IPS DF 4.7 (cell line): ENCODE results near the gene EFHD2.
"Not testable (repeated sequence)": the region's sequence is repeated elsewhere in the genome, so short reads cannot be mapped to it uniquely, and the experiment has no call there.

Experiments
- DNase-seq: peaks from one replicate; pipeline ENCODE4 v3.0.0-alpha.2; 2013; ENCODE audit warnings: low spot score; ENCODE audit errors: extremely low read depth

Gene EFHD2

DNA sequence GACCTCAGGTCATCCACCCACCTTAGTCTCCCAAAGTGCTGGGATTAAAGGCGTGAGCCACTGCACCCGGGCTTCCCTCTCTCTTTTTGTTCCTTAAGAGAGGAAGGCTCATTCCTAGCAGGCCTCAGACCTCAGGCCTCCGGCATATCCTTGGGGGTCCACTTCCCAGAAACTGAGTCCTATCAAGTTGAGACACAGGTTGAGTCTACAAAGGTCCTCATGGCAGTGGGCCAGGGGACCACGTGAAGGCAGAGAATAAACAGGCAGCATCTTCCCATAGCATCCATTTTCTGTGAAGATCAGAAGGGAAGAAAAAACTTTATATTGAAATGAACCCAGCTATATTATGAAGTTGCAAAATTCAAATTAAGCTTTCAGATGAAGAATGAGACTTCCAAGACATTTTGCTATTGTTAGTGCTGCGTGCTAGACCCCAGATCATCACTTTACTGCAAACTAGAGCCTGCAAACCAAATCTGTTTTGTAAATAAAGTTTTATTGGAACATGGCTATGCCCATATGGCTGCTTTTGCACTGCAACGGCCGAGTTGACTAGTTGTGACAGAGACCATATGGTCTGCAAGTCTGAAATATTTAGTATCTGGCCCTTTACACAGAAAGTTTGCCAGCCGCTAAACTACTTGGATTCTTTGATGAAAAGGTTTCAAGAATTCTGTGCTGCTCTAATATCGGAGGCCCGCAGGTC lies 43.3 kb downstream of the EFHD2 start:
- no peak for DNase-seq

DNA sequence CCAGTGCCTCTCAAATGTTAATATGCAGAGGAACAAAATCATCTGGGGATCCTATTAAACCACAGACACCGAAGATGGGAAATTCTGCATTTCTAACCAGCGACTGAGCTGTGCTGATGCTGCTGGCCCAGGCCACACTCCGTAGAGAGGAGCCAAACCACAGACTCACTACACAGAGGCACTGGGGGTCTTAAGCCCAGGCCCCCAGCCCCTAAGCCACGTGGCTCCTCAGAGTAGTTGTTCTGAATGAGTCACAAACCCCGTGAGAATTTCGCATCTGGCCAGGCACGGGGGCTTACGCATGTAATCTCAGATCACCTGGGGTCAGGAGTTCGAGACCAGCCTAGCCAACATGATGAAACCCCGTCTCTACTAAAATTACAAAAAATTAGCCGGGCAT lies 44.0 kb downstream of the EFHD2 start:
- no peak for DNase-seq

DNA sequence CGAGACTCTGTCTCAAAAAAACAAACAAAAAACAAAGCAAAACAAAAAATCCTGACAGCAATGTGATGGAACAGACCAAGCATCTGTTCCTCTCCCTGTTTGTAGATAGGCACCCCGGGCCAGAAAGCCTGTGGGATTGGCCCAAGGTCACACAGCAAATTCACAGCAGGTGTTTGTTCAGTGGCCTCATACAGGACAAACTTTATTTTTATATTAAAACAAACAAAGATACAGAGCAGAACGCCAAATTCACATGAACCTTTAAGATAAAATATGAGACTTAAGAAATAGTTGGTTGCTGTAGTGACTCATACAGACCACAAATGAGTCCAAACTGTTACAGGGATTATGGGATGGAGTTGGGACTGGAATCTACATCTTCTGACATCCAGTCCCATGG lies 44.6 kb downstream of the EFHD2 start:
- no peak for DNase-seq

DNA sequence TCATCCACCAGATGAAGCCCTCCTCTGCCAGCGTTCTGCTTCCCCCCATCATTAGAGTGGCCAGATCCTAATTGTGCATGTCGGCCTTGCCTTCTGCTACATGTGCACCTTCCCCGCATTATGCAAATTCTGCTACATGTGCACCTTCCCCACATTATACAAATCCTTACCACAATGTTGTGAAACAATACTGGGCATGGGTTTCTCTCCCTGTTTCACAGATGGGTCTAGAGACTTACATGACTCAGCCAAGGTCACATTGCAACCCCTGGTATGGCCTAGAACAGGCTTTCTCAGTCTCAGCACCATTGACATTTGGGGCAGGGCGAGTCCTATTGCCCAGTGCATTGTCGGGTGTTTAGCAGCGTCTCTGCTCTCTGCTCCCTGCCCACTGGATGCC lies 45.8 kb downstream of the EFHD2 start:
- no peak for DNase-seq

DNA sequence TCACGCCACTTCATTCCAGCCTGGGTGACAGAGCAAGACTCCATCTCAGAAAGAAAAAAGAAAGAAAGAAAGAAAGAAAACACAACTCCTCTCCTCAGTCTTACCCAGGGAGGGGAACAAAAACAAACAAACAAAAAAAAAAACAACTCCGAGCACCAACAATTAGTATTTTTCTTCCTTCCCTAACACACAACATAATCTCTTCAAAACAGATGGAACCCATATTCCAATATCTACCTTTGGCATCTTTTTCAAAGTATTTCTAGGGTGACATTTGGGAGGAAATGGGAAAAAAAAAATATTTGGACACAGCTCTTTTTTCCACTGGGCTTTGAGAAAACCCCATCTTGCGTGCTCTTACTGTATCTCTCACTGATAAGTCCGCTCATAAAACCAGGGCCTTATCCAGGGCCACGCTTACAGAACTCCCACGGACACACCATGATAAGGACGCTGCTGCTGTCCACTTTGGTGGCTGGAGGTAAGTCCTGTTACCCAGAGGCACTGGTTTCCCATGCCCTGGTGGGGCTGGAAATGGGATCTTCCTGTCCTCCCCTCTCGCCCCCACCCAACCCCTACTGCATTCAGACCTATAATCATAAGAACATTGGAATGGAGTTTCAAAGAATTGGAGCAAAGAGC lies 46.7 kb downstream of the EFHD2 start, which contains the start of gene CELA2A:
Gene CELA2A, plus strand, starts transcription at position 420 of the 642 bp plus-strand sequence. Its CDS starts 22 bp downstream, at position 442.
- DNase-seq: no peak

DNA sequence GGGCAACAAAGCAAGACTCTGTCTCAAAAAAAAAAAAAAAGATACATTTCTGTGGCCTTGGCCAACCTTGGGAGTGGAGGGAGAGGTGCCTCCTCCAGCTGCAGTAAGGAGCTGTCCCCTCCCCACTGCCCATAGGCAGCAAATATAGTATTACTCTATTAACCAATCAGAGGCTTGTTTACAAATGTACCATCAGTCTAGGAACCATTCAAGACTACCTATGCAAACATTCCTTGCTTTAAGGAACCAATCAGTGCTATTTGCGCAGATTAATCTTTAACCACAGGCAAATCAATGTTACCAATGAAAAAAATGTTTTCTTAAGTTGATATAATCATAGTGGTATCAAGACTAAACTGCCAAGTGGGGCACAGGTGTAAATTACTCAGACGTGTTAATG lies 47.9 kb downstream of the EFHD2 start:
- DNase-seq: no peak

DNA sequence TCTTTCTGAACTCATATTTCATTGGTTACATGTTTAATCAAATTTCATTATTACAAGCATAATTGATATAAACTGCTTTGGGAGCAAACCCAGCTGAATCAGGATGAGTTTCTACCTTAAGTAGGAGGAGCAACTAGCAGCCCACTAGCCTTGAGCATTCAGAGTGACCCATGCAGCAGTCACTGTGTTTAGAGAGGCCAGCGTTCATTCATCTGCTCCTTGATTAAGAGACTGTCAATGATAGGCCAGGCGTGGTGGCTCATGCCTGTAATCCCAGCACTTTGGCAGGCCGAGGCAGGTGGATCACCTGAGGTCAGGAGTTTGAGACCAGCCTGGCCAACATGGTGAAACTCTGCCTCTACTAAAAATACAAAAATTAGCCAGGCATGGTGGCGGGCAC lies 48.7 kb downstream of the EFHD2 start:
- not testable (repeated sequence) for DNase-seq

DNA sequence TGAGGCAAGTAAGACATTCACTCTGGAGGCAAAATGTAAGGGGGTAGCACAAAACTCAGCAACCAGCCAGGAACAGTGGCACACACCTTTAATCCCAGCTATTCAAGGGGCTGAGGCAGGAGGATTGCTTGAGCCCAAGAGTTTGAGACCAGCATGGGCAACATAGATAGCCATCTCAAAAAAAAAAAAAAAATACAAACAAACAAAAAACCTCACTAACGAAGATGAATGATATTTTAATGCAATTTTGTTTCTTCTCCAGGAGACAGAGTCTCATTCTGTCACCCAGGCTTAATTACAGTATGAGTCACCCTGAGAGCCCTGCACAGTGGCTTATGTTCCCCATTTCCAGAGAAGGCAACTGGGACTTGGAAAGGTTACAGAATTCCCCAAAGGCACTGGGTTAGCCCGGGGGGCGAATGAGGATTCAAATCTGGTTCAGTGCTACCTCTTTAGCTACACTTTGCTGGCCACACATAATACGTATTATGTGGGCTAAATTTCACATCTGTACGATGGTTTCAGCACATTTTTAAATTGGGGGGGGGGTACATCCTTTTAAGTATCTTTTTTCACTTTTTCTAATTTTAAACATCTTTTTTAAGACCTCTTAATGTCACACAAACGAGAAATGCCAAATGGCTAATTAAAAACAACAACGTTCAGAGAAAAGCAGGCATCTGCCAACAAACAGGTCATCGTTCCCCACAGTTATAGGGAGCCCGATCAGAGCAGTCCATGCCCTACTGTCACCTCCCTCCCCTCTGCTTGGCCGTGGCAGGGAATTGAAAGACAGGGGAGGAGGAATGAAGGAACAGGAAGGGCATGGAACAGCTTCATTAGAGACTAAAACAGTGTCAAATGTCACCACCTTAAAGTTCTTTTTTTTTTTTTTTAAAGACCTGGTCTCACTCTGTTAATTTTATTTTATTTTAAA lies 50.4 kb downstream of the EFHD2 start:
- no peak for DNase-seq

DNA sequence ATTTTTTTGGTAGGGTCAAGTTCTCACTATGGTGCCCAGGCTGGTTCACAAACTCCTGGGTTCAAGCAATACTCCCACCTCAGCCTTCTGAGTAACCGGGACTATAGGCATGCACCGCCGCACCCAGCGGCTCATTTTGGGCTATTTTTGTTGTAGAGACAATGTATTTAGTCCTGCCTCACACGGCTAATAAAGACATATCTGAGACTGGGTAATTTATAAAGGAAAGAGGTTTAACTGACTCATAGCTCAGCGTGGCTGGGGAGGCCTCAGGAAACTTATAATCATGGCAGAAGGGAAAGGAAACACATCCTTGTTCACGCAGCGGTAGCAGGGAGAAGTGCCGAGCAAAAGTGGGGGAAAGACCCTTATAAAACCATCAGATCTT lies 51.0 kb downstream of the EFHD2 start:
- no peak for DNase-seq

DNA sequence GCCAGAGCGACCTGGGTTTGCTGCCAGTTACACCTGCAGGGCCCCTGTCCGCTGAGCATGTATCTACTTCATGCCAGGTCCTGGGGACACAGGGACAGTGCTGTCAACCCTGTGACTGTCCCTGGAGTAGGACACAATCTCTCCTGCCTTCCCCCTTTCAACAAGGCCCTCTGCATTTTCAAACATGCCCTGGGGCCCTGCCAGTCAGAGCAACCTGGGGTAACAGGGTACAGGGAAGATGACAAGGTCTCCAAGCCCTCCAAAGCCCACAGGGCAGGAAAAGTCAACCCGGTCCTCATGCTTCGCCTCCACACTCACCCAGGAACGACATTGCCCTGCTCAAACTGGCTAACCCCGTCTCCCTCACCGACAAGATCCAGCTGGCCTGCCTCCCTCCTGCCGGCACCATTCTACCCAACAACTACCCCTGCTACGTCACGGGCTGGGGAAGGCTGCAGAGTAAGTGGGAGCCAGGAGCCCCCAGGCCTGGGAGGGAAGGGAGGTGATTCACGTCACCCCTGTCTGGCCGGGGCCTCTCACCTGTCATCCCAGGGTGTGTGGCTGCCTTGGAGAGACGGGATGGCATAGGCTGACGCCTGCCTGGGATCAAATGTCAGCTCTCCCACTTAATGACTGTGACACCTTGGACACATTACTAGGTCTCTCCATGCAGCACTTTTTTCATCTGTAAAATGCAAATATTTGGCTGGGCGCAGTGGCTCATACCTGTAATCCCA lies 53.5 kb downstream of the EFHD2 start:
- DNase-seq: not testable (repeated sequence)

DNA sequence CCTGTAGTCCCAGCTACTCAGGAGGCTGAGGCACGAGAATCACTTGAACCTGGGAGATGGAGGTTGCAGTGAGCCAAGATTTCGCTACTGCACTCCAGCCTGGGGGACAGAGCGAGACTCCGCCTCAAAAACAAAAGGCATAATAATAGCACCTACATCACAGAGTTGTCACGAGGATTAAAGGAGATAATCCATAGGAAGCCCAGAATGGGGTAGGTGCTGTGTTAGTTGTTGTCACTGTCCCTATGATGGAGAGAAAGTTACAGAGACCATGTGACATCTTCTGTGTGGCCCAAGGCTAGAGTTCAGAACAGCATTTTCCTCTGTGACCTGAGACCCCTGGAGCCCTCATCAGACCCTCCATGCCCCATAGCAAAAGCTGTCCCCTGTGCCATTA lies 54.2 kb downstream of the EFHD2 start:
- not testable (repeated sequence) for DNase-seq

DNA sequence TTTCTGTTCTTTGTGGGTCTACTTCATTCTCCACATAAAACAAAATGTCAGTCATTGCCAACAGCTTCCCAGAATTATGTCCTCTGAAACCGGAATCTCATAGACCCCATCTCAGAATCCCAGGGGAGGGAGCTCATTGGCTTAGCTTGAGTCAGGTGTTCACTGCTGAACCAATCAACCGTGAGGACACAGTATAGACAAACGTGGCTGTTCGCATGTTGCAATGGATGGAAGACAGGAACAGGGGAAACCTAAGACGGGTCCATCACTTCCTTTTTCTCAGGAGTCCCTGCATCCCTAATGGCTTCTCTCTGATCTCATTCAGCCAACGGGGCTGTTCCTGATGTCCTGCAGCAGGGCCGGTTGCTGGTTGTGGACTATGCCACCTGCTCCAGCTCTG lies 56.0 kb downstream of the EFHD2 start:
- no peak for DNase-seq

DNA sequence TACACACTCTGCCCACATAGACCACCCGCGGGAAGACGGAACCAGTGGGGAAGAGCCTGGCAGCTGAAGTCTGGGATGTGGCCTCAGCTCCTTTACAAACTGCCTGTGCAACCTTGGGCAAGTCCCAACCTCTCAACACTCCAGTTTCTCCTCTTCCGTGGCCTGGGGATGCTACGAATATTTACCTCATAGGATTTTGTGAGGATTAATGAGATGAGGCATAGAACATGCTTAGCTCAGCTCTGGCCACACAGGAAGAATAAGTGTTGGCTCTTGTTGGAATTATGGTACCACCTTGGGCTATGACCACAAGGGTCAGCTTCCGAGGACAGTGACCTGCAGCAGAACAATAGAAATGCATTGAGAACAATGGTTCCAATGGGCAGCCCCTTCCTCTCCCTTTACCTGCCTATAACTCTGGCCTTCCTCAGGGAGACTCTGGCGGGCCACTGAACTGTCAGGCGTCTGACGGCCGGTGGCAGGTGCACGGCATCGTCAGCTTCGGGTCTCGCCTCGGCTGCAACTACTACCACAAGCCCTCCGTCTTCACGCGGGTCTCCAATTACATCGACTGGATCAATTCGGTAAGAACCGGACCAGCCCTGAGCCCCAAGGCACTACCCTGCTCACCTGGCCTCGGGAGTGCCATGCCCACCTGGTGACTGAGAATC lies 57.4 kb downstream of the EFHD2 start:
- not testable (repeated sequence) for DNase-seq

DNA sequence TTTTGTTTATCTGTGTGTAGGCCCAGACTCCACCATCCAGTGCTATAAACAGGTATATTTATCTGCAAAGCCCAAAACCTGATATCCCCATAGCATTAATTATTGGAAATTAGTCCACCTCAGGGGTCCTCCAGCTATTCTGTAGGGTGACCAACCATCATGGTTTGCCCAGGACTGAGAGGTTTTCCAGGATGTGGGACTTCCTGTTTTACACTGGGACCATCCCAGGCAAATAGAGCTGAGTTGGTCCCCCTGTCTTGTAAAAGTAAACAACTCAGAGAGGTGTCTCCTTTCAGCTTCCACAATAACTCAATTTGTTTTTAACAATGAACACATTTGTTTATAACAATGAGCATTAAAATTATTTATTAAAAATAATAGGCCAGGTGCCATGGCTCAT lies 58.5 kb downstream of the EFHD2 start:
- DNase-seq: no peak

DNA sequence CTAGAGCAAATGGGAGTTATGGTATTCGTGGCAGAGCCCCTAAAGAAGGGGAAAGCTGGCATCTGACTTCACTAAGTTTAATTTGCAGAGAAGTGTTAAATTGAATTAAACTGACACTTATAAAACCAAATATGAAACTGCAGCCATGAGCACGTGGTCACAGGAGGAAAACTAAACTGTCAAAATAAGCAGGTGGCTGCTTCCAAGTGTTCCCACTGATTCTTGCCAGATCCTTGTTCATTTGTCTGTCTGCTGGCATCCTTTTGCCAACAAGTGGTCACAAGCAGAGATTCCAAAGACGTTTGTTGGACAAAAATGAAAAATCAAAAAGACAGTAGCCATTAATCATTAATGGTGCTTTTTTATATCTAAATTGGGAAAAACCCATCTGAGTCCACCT lies 59.7 kb downstream of the EFHD2 start:
- DNase-seq: no peak

DNA sequence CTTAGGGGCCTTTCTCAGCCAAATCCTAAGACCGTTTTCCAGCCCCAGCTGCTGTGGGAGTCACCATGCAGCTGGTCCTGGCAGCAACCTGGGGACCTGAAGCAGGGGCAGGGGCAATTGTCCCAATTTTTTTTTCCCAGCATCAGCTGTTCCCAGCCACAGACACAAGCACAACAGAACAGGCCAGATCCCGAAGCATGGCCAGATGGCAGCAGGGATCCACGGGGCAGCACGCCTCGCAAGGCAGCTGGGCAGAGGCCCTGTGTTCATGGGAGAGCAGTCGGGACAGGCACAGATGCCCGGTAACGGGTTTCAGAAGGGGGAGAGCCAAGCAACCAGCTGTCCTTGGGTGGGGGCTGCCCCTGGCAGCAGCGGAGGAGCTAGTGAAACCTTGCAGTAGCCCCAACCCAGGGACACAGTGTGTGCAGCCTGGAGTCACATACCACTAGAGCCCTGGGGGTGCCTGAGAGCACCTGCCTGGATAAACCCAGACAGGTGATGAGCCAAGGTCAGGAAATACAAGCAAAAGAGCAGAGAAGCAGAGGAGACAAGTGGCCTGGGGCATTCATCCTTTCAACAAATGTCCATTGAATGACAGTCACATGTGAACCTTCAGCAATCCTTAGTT lies 60.2 kb downstream of the EFHD2 start:
- not testable (repeated sequence) for DNase-seq

DNA sequence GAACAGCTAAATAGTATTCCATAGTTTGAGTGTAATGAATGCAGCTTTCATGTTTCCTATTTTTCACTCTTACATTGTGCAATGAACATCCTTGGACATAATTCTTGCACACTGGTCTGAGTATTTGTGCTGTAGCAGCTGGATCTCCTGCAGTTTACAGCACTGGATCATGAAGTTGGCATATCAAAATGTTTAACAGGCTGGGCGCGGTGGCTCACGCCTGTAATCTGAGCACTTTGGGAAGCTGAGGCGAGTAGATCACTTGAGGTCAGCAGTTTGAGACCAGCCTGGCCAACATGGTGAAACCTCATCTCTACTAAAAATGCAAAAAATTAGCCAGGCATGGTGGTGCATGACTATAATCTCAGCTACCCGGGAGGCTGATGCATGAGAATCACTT lies 61.4 kb downstream of the EFHD2 start:
- DNase-seq: not testable (repeated sequence)

DNA sequence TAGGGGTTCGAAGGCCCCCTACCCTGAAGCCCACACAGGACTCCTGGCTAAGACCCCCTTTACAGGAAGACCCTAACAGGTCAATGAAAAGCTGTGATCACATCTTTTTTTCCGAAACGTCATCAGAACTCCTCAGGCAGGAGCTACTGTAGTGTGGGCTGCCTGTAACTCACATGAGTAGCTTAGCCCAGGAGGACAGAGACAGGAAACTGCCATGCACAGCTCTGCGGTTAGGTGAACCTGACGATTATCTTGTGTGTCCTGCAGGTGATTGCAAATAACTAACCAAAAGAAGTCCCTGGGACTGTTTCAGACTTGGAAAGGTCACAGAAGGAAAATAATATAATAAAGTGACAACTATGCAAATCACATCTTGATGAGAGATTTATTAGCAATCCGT lies 62.0 kb downstream of the EFHD2 start:
- not testable (repeated sequence) for DNase-seq

DNA sequence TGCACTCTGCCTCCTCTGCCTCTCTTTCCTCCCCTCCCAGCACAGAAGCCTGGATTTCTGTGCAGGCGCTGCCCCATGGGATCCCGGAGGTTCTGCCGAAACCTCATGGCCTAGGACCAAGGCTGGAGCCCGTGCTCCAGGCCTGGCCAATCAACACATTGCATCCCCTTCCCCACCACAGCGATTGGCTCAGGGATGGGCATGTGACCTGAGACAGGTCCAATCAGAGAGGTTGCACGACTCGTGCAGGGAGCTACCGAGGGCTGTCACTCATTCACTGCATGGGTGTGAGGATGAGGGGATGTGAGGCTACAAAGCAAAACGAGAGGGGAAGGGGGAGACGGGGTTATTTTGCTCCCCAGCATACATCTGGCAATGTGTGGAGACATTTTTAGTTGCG lies 62.9 kb downstream of the EFHD2 start:
- no peak for DNase-seq

DNA sequence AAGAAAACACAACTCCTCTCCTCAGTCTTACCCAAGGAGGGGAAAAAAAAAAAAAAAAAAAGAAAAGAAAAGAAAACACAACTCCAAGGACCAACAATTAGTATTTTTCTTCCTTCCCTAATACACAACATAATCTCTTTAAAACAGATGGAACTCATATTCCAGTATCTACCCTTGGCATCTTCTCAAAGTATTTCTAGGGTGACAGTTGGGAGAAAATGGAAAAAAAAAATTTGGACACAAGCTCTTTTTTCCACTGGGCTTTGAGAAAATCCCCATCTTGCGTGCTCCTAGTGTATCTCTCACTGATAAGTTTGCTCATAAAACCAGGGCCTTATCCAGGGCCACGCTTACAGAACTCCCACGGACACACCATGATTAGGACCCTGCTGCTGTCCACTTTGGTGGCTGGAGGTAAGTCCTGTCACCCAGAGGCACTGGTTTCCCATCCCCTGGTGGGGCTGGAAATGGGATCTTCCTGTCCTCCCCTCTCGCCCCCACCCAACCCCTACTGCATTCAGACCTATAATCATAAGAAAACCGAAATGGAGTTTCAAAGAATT lies 66.1 kb downstream of the EFHD2 start, which contains the start of gene CELA2B:
Gene CELA2B, plus strand, starts transcription at position 353 of the 563 bp plus-strand sequence. Its CDS starts 22 bp downstream, at position 375.
- no peak for DNase-seq
